ENCODE results near the gene ULK4. TPM values are rescaled to one million over a fixed set of nuclear protein-coding genes. Genes with fewer than 3 reads are reported as not detected.
A peak's percentile ranks its signal among the peaks of the same experiment; 100 is the strongest.
"Not testable (repeated sequence)": the region's sequence is repeated elsewhere in the genome, so short reads cannot be mapped to it uniquely, and the experiment has no call there.

The ULK4 gene
- total RNA-seq, 2 experiments from 2014 or later: 21.0 to 21.6 TPM

DNA sequence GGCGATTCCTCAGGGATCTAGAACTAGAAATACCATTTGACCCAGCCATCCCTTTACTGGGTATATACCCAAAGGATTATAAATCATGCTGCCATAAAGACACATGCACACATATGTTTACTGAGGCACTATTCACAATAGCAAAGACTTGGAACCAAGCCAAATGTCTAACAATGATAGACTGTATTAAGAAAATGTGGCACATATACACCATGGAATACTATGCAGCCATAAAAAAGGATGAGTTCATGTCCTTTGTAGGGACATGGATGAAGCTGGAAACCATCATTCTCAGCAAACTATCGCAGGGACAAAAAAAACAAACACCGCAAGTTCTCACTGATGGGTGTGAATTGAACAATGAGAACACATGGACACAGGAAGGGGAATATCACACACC is 515.6 kb downstream of the ULK4 start:
- CTCF ChIA-PET; DNase-seq; H3K4me3 Mint-ChIP-seq; H3K9me3 Mint-ChIP-seq; H3K27me3 Mint-ChIP-seq; H3K27ac Mint-ChIP-seq; POLR2A ChIA-PET; H3K36me3 Mint-ChIP-seq (ENCODE audit: low read depth); H3K4me1 Mint-ChIP-seq: not testable (repeated sequence)

- Mint-ChIP-seq H3K27me3 (no peaks in the 10 kb centered on the region), H3K36me3 (ENCODE audit: low read depth) (no peaks in the 10 kb centered on the region), H3K27ac (no peak overlapping the region), H3K4me3 (no peak overlapping the region), H3K4me1 (no peaks in the 10 kb centered on the region), H3K9me3 (peaks cover 7% of the 10 kb centered on the region)
- ChIA-PET CTCF (interaction anchor here (0.5 kb wide), 1 partner anchor 613 kb away, joined by 3 read pairs; no protein-coding TSS in a partner anchor), POLR2A (no interaction called here)
- DNase-seq: no peak
These were observed 520.3 kb downstream of the ULK4 start for GRCh38 chr3:41441568-41441967.

DNA sequence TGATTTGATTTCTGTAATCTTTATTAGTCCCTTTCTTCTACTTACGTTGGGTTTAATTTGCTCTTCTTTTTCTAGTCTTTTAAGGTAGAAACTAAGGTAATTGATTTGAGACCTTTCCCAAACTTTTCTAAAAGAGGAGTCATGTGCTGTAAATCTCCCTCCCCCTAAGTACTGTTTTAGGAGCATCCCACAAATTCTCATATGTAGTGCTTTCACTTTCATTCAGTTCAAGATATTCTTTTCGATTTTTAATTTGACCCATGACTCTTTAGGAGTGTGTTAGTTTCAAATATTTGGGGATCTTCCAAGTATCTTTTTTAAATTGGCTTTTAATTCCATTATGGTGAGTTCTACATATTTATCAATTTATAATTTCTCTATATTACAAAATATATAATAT is 520.8 kb downstream of the ULK4 start:
- Mint-ChIP-seq H3K4me1 (no peaks in the 10 kb centered on the region), H3K9me3 (peaks cover 7% of the 10 kb centered on the region), H3K27me3 (no peaks in the 10 kb centered on the region), H3K4me3 (no peak overlapping the region), H3K27ac (no peak overlapping the region), H3K36me3 (ENCODE audit: low read depth) (no peaks in the 10 kb centered on the region)
- POLR2A ChIA-PET: no interaction called here
- DNase-seq: no peak
- CTCF ChIA-PET: no interaction called here

DNA sequence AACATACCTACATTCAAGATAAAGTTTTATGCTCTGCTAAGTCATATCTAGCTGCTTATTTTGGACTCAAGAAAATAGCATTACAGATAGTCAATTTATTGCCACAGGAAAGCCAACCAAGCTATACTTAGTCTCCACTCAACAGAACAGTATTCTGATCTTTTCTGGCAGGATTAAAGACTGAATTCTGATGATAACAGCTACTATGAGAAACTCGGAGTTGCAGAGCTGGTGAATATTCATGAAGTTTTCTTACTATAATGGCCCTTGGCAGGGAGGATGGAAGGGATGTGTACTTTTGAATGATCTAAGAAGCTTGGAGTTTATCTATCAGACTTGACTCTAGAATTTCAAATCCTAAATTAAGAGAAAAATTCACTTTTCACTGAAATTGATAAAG is 524.9 kb downstream of the ULK4 start:
- no peak for DNase-seq
- peaks cover 7% of the 10 kb centered on the region for H3K9me3 Mint-ChIP-seq
- H3K4me3 Mint-ChIP-seq: no peak overlapping the region
- H3K27ac Mint-ChIP-seq: no peak overlapping the region
- H3K4me1 Mint-ChIP-seq: no peaks in the 10 kb centered on the region
- POLR2A ChIA-PET: no interaction called here
- H3K27me3 Mint-ChIP-seq: no peaks in the 10 kb centered on the region
- no peaks in the 10 kb centered on the region for H3K36me3 Mint-ChIP-seq (ENCODE audit: low read depth)
- CTCF ChIA-PET: no interaction called here

DNA sequence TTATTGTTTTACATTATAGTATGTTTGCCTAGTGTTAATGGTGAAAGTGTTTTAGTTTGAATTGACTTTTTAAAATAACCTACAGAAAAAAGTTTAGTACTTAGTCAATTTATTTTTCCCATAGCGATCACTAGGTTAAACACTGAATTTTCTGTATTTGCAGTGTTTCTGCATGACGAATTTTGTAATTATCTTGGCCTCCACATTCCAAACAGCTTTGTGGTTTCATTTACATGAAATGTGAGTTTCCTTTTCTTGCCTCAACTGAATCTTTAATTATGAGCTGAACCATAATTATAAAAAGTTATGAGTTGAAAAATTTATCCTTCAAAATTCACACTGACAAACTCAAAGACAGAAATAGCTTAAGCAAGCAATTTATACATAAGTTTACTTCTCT is 527.1 kb downstream of the ULK4 start:
- Mint-ChIP-seq H3K36me3 (ENCODE audit: low read depth) (no peaks in the 10 kb centered on the region), H3K27ac (no peak overlapping the region), H3K4me1 (no peaks in the 10 kb centered on the region), H3K9me3 (no peaks in the 10 kb centered on the region), H3K27me3 (no peaks in the 10 kb centered on the region), H3K4me3 (no peak overlapping the region)
- POLR2A ChIA-PET: no interaction called here
- DNase-seq: no peak
- CTCF ChIA-PET: no interaction called here

- Mint-ChIP-seq H3K36me3 (ENCODE audit: low read depth) (peaks cover 3% of the 10 kb centered on the region), H3K4me1 (no peaks in the 10 kb centered on the region), H3K27ac (no peak overlapping the region), H3K4me3 (no peak overlapping the region), H3K9me3 (peaks cover 6% of the 10 kb centered on the region), H3K27me3 (peaks cover 11% of the 10 kb centered on the region)
- DNase-seq: no peak
- ChIA-PET CTCF (interaction anchor here (1.4 kb wide), 1 partner anchor 12 kb away, joined by 4 read pairs; no protein-coding TSS in a partner anchor), POLR2A (no interaction called here)
These were observed 530.5 kb downstream of the ULK4 start for GRCh38 chr3:41431386-41431785.

DNA sequence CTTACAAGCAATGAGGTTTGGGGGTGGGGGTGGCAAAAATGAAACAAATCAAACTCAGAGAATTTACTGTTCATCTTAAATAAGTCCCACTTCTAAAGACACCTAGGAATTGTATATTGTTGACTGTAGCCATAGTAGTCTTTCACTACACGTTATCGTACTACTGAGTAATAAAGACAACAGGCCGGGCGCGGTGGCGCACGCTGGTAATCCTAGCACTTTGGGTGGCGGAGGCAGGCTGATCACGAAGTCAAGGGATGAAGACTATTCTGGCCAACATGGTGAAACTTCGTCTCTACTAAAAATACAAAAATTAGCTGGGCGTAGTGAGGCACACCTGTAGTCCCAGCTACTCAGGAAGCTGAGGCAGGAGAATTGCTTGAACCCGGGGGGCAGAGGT is 531.0 kb downstream of the ULK4 start:
- Mint-ChIP-seq H3K27ac (no peak overlapping the region), H3K36me3 (ENCODE audit: low read depth) (peaks cover 7% of the 10 kb centered on the region), H3K27me3 (peaks cover 16% of the 10 kb centered on the region), H3K4me3 (no peak overlapping the region), H3K9me3 (peaks cover 8% of the 10 kb centered on the region), H3K4me1 (no peaks in the 10 kb centered on the region)
- CTCF ChIA-PET: interaction anchor here (1.4 kb wide), 1 partner anchor 12 kb away, joined by 4 read pairs; no protein-coding TSS in a partner anchor
- DNase-seq: no peak
- POLR2A ChIA-PET: no interaction called here

DNA sequence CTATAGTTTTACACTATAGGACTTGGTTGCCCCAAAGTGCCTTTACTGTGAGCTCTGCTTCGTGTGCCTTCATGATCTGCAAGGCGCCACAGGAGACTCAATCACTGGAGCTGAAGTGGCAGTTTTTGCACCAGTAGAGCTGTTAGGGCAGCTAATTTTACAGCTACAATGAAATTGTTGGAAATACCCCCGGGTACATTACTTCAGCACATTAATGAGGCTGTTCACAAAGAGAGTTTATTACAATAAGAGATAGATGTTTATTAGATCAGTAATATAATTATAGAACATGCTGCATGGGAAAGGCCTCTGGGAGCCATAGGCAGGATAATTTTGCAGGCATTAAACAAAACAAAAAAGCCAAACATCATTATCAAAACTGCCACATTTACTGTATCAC is 531.5 kb downstream of the ULK4 start:
- Mint-ChIP-seq H3K4me3 (no peak overlapping the region), H3K9me3 (peaks cover 8% of the 10 kb centered on the region), H3K27ac (no peak overlapping the region), H3K27me3 (peaks cover 20% of the 10 kb centered on the region), H3K36me3 (ENCODE audit: low read depth) (peaks cover 10% of the 10 kb centered on the region), H3K4me1 (peaks cover 2% of the 10 kb centered on the region)
- ChIA-PET CTCF (interaction anchor here (1.4 kb wide), 1 partner anchor 11 kb away, joined by 4 read pairs; no protein-coding TSS in a partner anchor), POLR2A (no interaction called here)
- no peak for DNase-seq

GRCh38 chr3:41426485-41426884 is 535.4 kb downstream of the ULK4 start:
- H3K4me1 Mint-ChIP-seq: peaks cover 18% of the 10 kb centered on the region
- CTCF ChIA-PET: no interaction called here
- no peak for DNase-seq
- H3K27me3 Mint-ChIP-seq: peaks cover 23% of the 10 kb centered on the region
- no peak overlapping the region for H3K27ac Mint-ChIP-seq
- POLR2A ChIA-PET: no interaction called here
- H3K4me3 Mint-ChIP-seq: no peak overlapping the region
- peaks cover 8% of the 10 kb centered on the region for H3K9me3 Mint-ChIP-seq
- peaks cover 10% of the 10 kb centered on the region for H3K36me3 Mint-ChIP-seq (ENCODE audit: low read depth)

DNA sequence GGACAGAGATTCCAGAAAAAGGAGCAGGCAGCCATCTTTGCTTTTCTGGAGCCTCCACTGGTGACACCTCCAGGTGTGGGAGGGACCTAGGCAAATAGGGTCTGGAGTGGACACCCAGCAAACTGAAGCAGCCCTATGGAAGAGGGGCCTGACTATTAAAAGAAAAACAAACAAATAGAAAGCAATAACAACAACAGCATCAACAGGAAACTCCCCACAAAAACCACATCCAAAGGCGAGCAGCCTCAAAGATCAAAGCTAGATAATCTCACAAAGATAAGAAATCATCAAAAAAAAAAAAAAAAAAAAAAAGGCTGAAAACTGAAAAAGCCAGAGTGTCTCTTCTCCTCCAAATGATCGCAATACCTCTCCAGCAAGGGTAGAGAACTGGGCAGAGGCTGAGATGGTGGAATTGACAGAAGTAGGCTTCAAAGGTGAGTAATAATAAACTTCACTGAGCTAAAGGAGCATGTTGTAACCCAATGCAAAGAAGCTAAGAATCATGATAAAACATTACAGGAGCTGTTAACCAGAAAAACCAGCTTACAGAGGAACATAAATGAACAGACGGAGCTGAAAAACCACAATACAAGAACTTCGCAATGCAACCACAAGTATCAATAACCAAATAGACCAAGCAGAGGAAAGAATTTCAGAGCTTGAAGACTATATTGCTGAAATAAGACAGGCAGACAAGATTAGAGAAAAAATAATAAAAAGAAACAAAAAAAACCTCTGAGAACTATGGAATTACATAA is 537.2 kb downstream of the ULK4 start:
- Mint-ChIP-seq H3K9me3 (peaks cover 8% of the 10 kb centered on the region), H3K27me3 (peaks cover 23% of the 10 kb centered on the region), H3K36me3 (ENCODE audit: low read depth) (peaks cover 10% of the 10 kb centered on the region), H3K4me3 (peak overlapping the region; percentile 2), H3K4me1 (peaks cover 21% of the 10 kb centered on the region), H3K27ac (peak overlapping the region; percentile 32)
- POLR2A ChIA-PET: no interaction called here
- DNase-seq: peak; percentile 42
- CTCF ChIA-PET: no interaction called here

GRCh38 chr3:41419809-41420208 is 542.1 kb downstream of the ULK4 start:
- CTCF ChIA-PET: interaction anchor here (0.9 kb wide), 1 partner anchor 11 kb away, joined by 4 read pairs; no protein-coding TSS in a partner anchor
- H3K36me3 Mint-ChIP-seq (ENCODE audit: low read depth): no peaks in the 10 kb centered on the region
- DNase-seq: no peak
- H3K4me3 Mint-ChIP-seq: no peak overlapping the region
- no peaks in the 10 kb centered on the region for H3K9me3 Mint-ChIP-seq
- no peak overlapping the region for H3K27ac Mint-ChIP-seq
- H3K27me3 Mint-ChIP-seq: peaks cover 3% of the 10 kb centered on the region
- peaks cover 23% of the 10 kb centered on the region for H3K4me1 Mint-ChIP-seq
- POLR2A ChIA-PET: no interaction called here

DNA sequence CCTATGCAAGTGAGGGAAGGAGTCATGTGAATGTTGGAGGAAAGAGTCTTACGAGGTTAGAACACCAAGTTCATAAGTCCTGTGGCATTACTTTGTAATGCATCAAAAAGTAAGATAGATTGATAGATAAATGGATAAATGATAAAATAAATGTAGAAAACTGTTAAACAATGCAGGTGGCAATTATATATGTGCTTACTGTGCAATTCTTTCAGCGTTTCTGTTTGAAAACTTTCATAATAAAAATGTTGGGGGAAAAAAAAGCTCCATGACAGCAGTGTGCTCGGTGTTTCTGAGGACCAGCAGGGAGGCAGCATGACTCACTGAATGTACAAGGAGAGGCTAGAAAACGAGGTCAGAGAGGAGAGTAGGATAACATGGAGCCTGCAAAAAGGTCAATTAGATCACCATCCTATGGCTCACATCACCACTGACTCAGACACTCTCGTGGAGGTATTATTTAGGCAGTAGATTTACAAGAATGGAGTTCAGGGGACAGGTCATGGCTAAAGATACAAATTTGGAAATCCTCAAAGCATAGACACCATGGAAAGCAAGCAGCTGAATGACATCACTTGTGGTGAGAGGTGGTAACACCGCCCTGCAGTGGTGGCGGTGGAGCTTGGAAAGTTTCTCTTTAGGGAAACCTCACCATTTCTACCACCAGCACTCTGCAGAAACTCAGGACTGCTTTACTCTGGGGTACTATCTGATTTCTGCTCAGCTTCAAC is 542.8 kb downstream of the ULK4 start:
- POLR2A ChIA-PET: no interaction called here
- Mint-ChIP-seq H3K9me3 (no peaks in the 10 kb centered on the region), H3K4me3 (no peak overlapping the region), H3K27me3 (peaks cover 3% of the 10 kb centered on the region), H3K4me1 (peaks cover 16% of the 10 kb centered on the region), H3K36me3 (ENCODE audit: low read depth) (no peaks in the 10 kb centered on the region), H3K27ac (no peak overlapping the region)
- peak; percentile 19 for DNase-seq
- CTCF ChIA-PET: interaction anchor here (0.9 to 1.1 kb wide), 2 partner anchors 12 to 175 kb away, joined by 3 to 4 read pairs; no protein-coding TSS in a partner anchor

DNA sequence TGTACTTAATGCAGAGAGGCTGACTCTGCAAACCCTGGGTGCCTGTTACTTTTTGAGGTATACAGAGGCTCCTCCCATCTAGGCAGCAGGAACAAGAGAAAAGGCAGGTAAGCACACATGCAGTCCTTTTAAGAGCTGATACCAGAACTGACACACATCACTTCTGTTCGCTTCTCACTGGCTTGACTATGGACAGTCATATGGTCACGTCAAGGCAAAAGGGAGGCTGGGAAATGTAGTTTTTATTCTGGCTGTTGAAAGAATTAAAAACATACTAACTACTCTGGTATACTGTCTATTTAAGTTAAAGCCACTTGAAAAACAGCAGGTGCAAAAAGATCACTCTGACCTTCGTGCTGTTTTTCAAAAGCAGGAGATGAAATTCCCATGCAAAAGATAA is 544.3 kb downstream of the ULK4 start:
- CTCF ChIA-PET: interaction anchor here (0.6 to 1.0 kb wide), 2 partner anchors 909 to 1765 kb away, joined by 3 read pairs; no protein-coding TSS in a partner anchor
- POLR2A ChIA-PET: no interaction called here

More for the DNA sequence above, 544.3 kb downstream of the ULK4 start:
- H3K27me3 Mint-ChIP-seq: no peaks in the 10 kb centered on the region
- peaks cover 12% of the 10 kb centered on the region for H3K4me1 Mint-ChIP-seq
- no peaks in the 10 kb centered on the region for H3K9me3 Mint-ChIP-seq
- no peak overlapping the region for H3K27ac Mint-ChIP-seq
- no peaks in the 10 kb centered on the region for H3K36me3 Mint-ChIP-seq (ENCODE audit: low read depth)
- no peak overlapping the region for H3K4me3 Mint-ChIP-seq
- no peak for DNase-seq
